ENCODE measurements around the gene KRT36. TPM values are rescaled to one million over a fixed set of nuclear protein-coding genes. Genes with fewer than 3 reads are reported as not detected.

The KRT36 gene
- total RNA-seq, 4 donors from 2014 or later, result not detected

- Histone ChIP-seq H3K27me3 (no peaks in the 10 kb centered on the region), H3K4me1 (no peaks in the 10 kb centered on the region), H3K36me3 (no peaks in the 10 kb centered on the region), H3K27ac (no peak overlapping the region), H3K4me3 (no peak overlapping the region), H3K9me3 (no peaks in the 10 kb centered on the region)
- ATAC-seq, result no peak
- no CpG with 5 or more reads among the region's 4 CpGs for WGBS, 2 donors (ENCODE audit: low coverage in 1 of 2)
- TF ChIP-seq POLR2AphosphoS5 (IDR thresholded peaks at IDR 0.05), result no peak
- no peak for TF ChIP-seq POLR2A (IDR thresholded peaks at IDR 0.05)
- TF ChIP-seq CTCF (IDR thresholded peaks at IDR 0.05), result no peak
- no peak for TF ChIP-seq EP300 (IDR thresholded peaks at IDR 0.05)
These were observed 21.4 kb upstream of the KRT36 start for GRCh38 chr17:41511116-41511515.

GRCh38 chr17:41510251-41511065, 20.7 kb upstream of the KRT36 start:
- WGBS, 2 donors (ENCODE audit: low coverage in 1 of 2), result 69 to 94% methylated on average over 3 to 5 of the region's 7 CpGs
- no peaks in the 10 kb centered on the region for H3K9me3 ChIP-seq
- H3K36me3 ChIP-seq, result no peaks in the 10 kb centered on the region

GRCh38 chr17:41507315-41507880, 17.7 kb upstream of the KRT36 start:
- no peaks in the 10 kb centered on the region for H3K27me3 ChIP-seq
- H3K9me3 ChIP-seq, result no peaks in the 10 kb centered on the region
- ATAC-seq, result no peak
- H3K4me1 ChIP-seq, result peaks cover 0 to 8% (median 0%) of the 10 kb centered on the region in 3 donors
- H3K36me3 ChIP-seq, result no peaks in the 10 kb centered on the region
- TF ChIP-seq EP300 (IDR thresholded peaks at IDR 0.05), result no peak
- TF ChIP-seq POLR2AphosphoS5 (IDR thresholded peaks at IDR 0.05), result no peak
- no peak for TF ChIP-seq POLR2A (IDR thresholded peaks at IDR 0.05)
- TF ChIP-seq CTCF (IDR thresholded peaks at IDR 0.05), result no peak
- H3K4me3 ChIP-seq, result no peak overlapping the region
- H3K27ac ChIP-seq, result no peak overlapping the region
- no CpG with 5 or more reads among the region's 10 CpGs for WGBS, 2 donors (ENCODE audit: low coverage in 1 of 2)

More at GRCh38 chr17:41510251-41511065, 20.7 kb upstream of the KRT36 start:
- H3K27me3 ChIP-seq, result no peaks in the 10 kb centered on the region
- no peak for ATAC-seq
- H3K4me1 ChIP-seq, result no peaks in the 10 kb centered on the region
- no peak overlapping the region for H3K27ac ChIP-seq
- TF ChIP-seq POLR2A (IDR thresholded peaks at IDR 0.05), result no peak
- no peak for TF ChIP-seq EP300 (IDR thresholded peaks at IDR 0.05)
- no peak for TF ChIP-seq POLR2AphosphoS5 (IDR thresholded peaks at IDR 0.05)
- TF ChIP-seq CTCF (IDR thresholded peaks at IDR 0.05), result no peak
- no peak overlapping the region for H3K4me3 ChIP-seq

GRCh38 chr17:41505809-41506767, 16.4 kb upstream of the KRT36 start:
- TF ChIP-seq CTCF (IDR thresholded peaks at IDR 0.05), result no peak
- no peak for TF ChIP-seq POLR2AphosphoS5 (IDR thresholded peaks at IDR 0.05)
- TF ChIP-seq POLR2A (IDR thresholded peaks at IDR 0.05), result no peak
- no peak for TF ChIP-seq EP300 (IDR thresholded peaks at IDR 0.05)
- H3K4me3 ChIP-seq, result no peak overlapping the region
- no peaks in the 10 kb centered on the region for H3K27me3 ChIP-seq
- H3K4me1 ChIP-seq, result peaks cover 0 to 8% (median 0%) of the 10 kb centered on the region in 3 donors
- no peaks in the 10 kb centered on the region for H3K9me3 ChIP-seq
- H3K27ac ChIP-seq, result no peak overlapping the region
- 97% methylated on average over 5 to 6 of the region's 14 CpGs for WGBS, 2 donors (ENCODE audit: low coverage in 1 of 2)
- no peaks in the 10 kb centered on the region for H3K36me3 ChIP-seq
- no peak for ATAC-seq
